Measurements from ENCODE around the gene RNU1-4.
A peak's percentile ranks its signal among the peaks of the same experiment; 100 is the strongest.
"Not testable (repeated sequence)": the region's sequence is repeated elsewhere in the genome, so short reads cannot be mapped to it uniquely, and the experiment has no call there.

The RNU1-4 gene

GRCh38 chr1:16709659-16710087 is 30.6 kb upstream of the RNU1-4 start:
- DNase-seq, result not testable (repeated sequence)

DNA sequence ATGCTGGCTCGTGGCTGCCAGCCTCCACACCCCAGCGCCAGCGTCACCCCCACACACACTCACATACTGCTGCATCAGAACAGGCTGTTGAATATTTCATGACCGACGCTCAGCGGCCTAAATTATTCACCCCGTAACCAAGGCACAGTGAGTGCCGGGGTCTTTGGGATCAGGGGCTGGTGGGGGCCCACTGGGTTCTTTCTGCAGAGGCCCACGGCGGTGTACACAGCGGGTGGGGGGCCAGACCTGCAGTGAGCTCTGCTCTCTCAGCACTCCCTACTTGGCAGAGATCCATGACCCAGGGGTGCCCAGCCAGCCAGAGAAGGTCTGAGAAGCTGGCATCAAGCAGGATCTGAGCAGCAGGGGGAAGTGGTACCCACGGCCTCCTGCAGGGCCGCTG is 29.7 kb upstream of the RNU1-4 start:
- DNase-seq, result peak; percentile 59

- DNase-seq, result not testable (repeated sequence)
Measured at GRCh38 chr1:16712131-16712530, 28.2 kb upstream of the RNU1-4 start.

DNA sequence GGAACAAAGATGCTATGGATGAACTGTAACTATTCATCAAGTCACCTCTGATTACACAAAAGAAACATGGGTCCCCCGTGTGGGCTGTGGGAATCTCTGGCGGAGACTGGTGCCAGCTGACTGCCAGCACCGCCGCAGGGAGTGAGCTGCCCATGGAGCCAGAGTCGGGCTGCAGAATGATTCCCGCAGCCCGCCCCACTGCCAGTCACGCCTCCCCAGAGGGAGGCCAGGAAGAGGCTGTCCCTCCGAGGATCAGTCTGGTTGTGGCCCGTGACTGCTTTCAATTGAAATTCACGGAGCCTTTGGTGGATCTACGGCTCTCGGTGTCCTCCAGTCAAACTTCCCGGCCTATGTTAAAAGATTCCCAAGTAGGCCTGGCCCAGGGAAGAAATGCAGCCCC is 27.7 kb upstream of the RNU1-4 start:
- peak; percentile 55 for DNase-seq

DNA sequence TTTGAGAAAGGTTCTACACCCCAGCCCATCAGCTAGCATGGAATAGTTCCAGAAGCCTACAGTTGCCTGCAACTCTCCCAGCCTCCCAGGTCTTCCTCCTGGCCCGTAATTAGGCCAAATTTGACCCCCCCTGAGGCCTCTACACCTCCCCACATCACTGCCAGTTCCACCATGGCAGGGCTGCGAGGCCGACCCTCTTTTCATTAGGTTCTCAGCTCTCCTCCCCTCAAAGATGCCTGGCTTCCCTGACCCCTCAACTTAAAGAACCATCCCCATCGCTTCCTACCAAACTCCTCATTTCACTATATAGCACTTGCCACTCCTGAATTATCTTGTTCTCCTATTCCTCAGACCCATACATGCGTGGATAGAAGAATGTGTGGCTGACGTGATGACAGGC is 27.3 kb upstream of the RNU1-4 start:
- DNase-seq, result not testable (repeated sequence)

- not testable (repeated sequence) for DNase-seq
Measured at GRCh38 chr1:16713480-16713879, 26.8 kb upstream of the RNU1-4 start.

DNA sequence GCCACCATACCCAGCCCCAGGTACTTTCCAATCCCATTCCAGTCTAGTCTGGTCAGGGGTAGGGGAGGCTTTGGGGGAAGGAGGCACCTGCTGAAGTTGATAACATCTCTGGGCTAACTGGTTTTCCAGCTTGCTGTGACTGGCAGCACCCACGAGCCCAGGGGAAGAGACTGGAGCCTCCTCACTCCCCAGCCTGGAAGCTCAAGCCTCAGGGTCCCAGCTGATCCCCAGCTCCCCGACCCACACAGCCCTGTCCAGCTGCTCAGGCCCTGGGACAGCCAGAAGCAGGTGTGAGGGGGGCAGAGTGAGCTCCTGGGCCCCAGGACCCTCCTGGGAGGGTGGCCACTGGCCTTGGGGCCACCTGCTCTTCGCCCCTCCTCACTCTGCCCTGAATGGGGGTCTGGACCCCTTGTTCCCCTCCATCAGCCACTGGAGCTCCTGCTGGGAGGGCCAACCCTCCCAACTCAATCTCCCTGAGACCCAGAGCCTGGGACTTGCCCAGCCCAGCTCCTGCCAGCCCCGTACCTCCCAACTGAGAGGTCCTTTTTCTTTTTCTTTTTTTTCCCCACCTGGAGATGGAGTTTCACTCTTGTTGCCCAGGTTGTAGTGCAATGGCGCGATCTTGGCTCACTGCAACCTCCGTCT is 23.5 kb upstream of the RNU1-4 start:
- DNase-seq, result no peak

DNA sequence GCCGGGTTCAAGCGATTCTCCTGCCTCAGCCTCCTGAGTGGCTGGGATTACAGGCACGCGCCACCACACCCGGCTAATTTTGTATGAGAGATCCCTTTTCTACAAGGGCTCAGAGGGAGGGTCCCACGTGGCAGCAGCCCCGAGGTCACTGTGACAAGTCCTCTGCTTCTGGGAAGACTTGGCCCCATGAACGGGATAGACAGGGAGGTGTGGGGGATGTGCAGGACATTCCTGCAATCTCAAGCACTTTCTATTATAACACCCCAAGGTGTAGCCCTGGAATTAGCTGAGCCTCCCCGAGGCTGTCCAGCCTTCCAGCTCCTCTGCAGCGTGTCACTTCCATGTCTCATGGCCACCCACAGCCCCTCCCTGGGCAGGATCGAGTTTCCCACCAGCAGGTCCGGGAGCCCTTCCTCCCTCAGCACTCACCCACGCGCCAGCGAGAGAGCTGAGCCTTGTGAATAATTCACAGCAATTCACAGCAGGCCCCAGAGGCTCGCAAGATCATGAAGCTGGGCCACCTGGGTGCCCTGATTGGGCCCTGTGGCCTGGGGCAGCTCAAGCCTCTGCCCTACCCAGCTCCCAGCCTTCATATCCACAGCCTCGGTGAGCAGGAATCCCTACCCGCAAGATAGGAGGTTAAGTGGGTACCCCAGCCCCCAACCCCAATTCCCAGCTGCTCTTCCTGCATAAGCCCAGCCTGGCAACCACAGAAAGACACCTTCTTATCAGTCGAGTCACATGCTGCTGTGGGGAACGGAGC is 22.8 kb upstream of the RNU1-4 start:
- DNase-seq, result no peak

DNA sequence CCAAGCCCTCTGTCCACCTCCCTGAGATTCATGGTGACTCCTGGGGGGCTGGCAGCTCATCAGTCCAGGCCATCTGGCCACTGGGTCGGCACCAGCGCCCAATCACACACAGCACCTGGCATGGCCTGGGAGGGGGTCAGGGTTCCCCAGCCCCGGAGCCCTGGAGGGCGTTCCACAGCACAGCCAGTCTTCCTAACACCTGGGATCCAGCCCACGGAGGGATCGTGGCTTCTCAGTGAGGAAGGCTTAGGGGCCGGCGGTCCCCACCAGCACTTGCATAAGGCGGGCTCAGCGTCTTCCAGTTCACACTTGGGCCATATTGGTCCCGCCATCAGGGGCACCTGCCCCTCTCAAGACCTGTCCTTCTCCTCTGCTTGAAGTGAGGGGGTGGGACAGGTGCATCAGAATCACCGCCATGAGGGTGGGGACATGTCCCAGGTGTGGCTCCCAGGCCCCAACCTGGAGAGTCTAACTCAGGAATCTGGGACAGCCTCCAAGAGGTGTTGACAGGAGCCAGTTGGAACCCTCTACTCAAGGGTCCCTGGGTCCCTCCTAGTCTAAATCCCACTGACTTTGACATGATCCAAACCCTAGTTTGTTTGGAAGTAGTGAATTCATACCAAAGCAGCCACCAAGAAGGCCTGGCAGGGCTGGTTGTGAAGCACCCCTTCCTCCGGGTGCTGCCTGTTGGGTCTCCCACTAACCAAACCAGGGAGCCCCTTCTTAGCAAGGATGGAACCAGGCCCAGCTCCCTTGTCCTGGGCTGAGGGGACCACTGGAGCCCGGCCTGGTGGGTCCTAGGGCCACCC is 22.0 kb upstream of the RNU1-4 start:
- DNase-seq, result not testable (repeated sequence)

- no peak for DNase-seq
Measured at GRCh38 chr1:16718908-16719533, 21.3 kb upstream of the RNU1-4 start.

GRCh38 chr1:16719571-16720350 is 20.6 kb upstream of the RNU1-4 start:
- no peak for DNase-seq

- DNase-seq, result no peak
Measured at GRCh38 chr1:16720351-16721223, 19.7 kb upstream of the RNU1-4 start.

- DNase-seq, result no peak
Measured at GRCh38 chr1:16721871-16722641, 18.3 kb upstream of the RNU1-4 start.

GRCh38 chr1:16724718-16725438 is 15.4 kb upstream of the RNU1-4 start:
- no peak for DNase-seq

DNA sequence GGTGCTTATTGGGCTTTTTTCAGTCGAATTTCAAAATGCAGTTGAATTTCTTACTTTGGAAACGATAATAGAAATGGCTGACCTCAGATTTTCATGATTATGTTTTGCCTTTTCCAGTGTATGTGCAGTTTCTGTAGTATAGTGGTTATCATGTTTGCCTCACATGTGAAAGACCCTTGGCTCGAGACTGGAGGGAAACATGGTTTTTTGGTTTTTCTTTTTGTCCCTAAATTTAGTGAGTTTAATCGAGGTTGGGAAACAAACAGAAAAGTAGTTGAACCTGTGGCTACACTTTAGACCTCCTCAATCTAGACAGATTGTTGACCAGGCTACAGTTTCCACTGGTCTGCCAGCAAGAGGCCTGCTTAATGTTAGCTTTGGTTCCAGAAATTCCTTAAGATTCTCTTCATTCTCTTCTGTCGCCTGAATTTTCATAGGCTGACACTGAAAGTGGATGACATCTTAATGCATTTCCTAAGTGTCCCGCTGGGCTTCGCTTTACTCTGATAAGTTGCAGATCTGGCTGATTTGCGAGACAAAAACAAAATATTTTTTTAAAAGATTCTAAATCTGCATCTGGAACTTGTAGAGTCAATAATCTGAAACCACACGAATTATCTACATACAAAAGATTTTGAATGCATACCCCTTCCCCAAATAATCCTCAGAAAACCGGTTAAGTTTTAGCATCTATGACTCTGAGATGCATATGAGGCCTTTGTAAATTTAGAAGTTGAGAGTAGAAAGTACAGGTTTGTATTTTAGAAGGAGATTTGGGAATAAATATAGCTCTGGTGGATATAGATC is 14.7 kb upstream of the RNU1-4 start:
- DNase-seq, result not testable (repeated sequence)

- DNase-seq, result no peak
Measured at GRCh38 chr1:16727190-16728111, 12.9 kb upstream of the RNU1-4 start.

- not testable (repeated sequence) for DNase-seq
Measured at GRCh38 chr1:16728243-16728949, 11.9 kb upstream of the RNU1-4 start.

Measured in COR-L47 (cell line).